ENCODE results near the gene TPK1.
A peak's percentile ranks its signal among the peaks of the same experiment; 100 is the strongest.
"Not testable (repeated sequence)": the region's sequence is repeated elsewhere in the genome, so short reads cannot be mapped to it uniquely, and the experiment has no call there.

The TPK1 gene

DNA sequence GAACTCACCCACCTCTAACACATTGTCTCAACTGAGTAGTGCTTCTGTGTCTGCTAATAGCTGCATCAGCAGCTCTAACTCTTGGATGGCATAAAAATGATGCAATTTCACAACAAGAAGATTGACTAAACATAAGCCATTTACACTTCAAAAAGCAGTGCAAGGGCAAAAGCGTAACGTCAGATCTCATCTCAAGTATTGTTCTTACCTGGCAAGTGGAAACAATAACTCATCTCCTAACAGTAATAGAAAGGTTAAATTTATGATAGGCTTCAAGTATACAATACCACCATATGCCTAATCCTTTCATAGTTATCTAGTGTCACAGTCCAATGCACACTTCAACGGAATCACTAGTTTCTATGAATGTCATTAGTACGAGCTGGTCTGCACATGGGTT lies 14.8 kb downstream of the TPK1 start:
- DNase-seq: no peak

DNA sequence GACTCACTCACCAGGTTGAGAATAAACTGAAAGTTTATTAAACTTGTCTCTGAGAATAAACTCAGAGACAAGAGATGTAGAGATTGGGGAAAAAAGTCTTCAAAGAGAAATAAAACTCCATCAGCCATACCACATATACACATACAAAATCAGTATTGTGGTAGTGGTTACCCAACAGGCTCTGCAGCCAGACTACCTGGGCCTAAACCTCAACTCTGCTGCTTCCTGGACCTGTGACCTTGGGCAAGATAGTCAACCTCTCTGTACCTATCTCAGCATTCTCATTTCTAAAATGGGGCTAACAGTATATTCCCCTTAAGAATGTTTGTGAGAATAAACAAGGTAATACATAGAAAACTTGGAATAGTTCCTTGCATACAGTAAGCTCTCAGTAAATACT lies 15.3 kb downstream of the TPK1 start:
- DNase-seq: peak; percentile 46

DNA sequence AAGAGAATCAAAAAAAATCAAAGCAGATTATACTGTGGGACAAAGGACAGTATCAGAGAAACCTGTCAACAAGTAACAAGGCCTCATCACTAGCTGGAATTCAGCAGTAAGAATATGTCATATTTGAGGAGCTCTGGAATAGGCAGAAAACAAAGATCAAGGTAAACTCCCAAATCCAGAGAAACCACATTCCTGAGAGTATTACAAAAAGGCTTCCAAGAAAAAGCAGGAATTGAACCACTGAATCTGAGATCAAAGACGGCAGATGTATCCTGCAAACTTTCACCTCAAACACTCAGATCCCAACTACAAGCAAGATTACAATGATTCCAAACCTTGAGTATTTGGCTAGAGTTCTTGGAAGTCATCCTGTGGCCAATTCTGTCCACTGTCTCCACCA lies 16.3 kb downstream of the TPK1 start:
- DNase-seq: no peak

DNA sequence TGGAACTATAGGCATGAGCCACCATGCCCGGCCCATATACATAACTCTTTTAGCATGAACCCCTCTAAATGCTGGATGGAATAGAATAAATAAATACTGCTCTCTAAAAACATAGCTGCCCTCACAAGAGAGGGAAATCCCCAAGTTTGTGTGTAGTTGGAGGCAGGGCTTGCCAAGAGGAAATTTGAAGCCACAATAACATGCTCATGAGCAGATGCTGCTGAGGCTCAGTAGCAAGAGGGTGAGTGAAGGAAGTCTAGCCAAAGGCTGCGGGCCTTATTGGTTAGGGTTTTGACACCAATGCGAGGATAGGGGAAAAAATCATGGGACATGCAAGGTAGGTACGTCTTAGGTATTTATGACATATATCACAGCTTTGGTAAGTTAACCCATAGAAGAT lies 17.3 kb downstream of the TPK1 start:
- DNase-seq: peak; percentile 79

DNA sequence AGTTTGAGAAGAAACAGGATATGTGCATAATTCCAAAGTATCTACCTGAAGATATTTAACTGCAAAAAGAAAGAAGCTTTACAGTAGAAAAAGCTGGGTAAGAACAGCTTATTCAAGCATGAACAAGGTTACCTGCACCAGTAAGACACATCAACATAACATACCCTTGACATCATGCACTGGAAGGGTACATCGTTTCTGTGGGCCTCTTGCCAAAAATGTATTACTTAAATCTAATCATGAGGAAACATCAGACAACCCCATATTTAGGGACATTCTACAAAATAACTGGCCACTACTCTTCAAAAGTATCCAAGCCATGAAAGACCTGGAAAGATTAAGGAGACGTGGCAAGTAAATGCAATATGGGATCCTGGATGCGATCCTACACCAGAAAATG lies 18.9 kb downstream of the TPK1 start:
- no peak for DNase-seq

DNA sequence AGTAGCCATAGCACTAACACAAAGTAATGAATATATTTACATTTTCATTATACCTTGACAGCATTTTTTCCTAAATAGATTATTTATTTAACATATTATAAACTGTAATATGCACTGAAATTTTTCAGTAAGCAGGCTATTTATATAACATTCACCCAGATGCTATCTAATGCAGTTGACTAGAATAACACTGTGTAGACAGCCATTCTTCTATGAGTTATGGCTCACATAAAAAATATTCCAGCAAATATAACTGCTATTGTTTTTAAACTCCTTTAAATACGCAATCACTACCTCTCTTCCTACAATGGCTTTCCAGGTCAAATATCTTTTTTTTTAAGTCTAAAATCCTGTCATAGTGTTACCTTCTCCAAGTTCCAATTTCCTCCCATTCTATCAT lies 21.6 kb downstream of the TPK1 start:
- DNase-seq: no peak

DNA sequence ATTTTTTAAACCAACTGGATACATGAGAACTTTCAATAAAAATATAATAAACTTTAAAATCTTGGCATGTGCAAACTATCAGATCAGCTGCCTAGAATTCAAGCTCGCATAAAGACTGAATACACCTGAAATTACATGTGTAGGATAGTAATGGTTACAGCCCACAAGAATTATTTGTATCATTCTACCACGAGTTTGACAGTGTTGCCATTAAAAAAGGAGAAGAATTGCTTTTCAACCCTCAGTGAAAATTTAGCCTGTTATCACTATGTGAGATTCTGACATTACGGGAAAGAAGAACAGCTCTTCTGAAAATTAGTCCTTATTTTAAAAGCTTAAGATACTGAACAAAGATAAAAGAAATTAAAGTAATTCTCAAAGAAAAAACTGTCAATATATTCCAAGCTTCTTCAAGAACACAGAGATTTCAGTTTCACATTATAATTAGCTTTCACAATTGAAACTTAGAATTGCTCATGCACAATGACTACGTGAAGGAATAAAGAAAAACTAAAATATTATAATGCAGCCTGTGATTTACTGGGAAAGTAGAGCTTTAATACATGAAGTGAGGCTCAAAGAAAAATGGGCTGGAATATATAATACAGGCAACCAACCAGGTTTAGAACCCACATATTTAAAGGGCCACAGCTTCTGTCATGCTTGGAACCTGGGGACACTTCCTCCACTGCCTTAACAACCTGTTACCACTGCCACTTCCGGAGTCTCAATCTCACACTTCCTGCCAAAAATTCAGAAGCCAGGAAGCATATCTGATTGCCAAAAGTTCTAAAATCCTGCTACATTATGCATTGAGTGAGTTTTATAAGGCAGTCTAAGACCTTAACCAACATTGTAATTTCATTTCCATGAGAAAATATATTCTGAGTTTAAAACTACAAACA lies 23.2 kb downstream of the TPK1 start:
- DNase-seq: peak; percentile 71

DNA sequence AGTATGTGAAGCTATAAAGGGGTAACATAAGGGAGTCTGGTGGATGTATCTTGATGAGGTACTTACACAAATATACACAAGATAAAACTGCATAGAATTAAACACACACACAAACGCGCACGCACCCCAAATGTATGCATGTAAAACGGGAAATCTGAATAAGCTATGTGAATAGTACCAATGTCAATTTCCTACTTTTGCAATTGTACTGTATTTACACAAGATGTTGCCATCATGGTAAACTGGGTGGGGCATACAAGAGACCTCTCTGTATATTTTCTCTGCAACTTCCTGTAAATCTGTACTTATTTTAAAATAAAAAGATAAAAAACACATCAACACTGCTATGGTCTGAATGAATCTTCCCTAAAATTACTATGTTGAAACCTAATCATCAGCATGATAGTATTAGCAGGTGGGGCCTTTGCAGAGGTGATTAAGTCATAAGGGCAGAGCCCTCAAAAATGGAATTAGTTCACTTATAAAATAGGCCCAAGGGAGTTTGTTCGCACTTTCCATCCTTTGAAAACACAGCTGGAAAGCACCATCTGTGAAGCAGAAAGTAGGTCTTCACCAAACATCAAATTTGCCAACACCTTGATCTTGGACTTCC lies 30.1 kb downstream of the TPK1 start:
- DNase-seq: no peak

DNA sequence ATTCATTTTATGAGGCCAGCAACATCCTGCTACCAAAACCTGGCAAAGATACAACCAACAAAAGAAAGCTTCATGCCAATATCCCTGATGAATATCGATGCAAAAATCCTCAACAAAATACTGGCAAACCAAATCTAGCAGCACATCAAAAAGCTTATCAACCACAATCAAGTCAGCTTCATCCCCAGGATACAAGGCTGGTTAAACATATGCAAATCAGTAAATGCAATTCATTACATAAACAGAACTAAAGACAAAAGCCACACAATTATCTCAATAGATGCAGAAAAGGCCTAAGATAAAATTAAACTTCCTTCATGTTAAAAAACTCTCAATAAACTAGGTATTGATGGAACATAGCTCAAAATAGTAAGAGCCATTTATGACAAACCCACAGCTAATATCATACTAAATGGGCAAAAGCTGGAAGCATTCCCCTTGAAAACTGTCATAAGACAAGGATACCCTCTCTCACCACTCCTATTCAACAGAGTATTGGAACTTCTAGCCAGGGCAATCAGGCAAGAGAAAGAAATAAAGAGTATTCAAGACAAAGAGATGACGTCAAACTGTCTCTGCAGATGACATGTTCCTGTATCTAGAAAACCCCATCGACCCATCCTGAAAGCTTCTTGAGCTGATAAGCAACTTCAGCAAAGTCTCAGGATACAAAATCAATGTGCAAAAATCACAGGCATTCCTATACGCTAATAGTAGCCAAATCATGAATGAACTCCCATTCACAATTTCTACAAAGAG lies 35.0 kb downstream of the TPK1 start:
- not testable (repeated sequence) for DNase-seq

DNA sequence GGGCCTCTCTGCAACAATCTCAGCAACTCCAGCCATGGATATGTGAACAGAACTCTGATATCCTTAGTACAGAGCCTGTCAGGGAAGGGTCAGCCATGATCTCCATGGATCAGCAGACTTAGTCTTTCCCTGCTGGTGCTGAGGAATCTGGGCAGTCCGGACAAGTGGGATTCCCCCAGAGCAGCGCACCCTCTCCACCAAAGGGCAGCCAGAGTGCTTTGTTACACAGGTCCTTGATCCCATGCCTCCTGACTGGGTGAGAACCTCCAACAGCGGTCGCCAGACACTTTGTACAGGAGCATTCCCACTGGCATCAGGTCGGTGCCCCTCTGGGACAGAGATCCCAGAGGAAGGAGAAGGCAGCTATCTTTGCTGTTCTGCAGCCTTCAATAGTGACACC lies 38.9 kb downstream of the TPK1 start:
- DNase-seq: no peak

DNA sequence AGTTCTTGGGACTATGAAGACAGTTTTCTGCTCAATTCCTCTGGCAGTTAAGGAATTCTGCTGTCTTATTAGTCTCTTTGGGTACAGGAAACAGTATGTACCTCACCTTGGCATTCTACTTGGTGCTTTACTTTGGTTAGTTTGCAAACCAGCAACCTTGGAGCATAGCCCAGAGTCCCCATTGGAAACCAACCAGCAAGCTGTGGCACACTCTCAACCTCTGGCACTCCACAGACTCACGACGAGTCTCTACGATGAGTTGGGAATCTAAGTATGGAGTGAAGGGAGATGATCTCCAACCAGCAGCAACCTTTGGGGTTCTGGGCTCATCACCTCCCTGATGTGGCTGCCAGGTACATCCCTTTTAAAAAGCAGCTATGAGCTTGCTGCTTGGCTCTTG lies 43.8 kb downstream of the TPK1 start:
- no peak for DNase-seq

DNA sequence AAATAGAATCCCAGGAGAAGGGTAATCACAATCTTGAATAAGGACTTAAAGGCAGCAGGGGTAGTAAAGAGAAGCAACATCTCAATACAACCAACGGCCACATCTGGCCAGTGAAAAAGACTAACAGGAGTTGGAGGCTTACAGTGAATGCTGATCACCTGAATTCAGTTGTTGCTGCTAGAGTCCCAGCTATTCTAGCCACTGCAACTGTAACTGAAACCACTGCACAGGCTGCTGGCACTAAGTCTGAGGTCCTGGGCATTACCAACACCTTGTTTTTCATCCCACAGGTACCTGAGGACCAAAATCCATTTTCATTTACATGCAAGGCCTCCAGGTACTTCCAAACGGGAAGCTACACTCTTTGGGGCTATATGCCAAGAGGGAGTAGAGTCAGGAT lies 44.4 kb downstream of the TPK1 start:
- DNase-seq: no peak

DNA sequence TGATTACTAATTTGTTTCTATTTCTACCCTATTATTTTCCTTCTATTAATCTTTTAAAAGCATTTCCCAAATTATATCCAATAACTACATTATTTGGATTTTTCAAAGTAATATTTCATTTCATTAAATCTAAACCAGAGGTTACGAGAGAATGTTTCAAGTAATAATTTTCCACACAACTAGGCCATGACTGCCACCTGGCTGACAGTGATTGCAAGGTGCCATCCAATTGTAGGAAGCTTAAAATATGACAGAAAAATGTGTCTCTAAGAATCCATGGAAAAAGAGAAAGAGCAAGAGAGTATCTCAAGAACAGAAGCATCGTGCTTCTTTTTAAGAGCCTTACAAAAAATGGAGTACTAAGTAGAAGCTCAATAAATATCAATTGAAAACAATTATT lies 48.7 kb downstream of the TPK1 start:
- no peak for DNase-seq

DNA sequence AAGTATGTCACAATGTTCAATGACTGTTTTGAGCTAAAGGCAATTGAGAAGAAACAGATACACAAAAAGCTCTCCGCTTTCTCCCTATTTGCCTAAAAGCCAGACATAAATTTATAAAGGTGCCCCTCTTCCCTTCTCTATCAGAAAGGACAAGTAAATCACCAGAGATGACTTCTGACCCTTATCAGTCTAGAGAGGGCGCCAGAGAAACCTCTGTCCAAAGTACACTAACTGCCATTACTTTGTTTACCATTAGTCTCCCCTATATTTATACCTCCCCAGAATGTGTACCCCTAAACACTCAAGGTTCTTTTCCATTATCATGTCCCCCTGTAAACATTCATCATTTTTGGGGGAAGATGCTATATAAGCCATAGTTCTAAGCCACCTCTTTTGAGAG lies 49.3 kb downstream of the TPK1 start:
- DNase-seq: peak; percentile 35

DNA sequence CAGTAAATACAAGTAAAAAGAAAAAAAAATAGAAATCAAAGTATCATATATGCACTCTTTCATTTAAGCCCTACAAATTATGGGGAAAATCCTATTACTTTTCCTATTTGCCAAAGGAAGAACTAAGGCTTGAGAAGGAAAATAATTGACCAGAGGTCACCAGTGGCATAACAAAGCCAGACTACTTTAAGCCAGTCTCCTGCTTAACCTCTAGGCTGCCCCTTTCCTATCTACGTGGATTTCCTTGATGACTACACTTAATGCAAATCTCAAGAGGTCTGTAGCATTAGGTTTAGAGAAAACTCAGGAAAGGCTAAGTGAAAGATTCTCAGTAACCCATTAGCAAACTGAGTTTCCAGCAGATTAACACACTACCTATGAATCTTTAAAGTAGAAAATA lies 49.8 kb downstream of the TPK1 start:
- no peak for DNase-seq

DNA sequence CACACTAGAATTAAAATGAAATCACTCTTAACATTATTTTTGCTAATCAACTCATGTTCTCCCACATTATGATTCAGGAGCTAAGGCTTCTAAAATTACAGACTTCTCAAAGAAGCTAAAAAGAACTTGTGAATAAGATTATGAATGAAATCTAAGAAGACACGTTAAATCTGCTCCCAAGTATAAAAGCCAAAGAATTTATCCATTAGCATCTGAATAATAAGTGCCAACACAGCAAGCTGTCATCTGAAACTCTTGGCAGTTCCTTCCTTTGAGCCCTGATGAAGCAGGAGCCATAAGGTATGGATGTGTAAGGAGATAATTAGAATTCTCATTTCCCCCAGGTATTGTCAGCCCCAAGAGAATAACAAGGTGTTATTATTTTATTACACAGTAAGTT lies 50.3 kb downstream of the TPK1 start:
- no peak for DNase-seq

DNA sequence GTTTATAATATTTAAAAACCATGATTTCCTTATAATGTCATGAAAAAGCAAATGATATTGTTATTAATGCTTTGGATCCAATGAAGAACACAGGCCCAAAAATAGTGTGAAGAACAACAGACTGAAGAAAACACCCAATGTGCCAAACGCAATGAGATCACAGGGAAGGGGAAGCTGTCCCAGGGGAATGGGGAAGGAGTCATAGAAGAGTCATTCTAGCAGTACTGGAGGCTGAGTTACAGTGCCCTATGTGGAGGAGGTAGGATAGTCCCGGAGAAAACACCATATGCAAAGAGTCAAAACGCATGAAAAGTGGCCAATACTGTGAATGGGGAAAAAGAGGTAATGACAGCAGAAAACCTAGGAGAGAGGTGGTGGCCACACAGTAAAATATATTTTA lies 50.9 kb downstream of the TPK1 start:
- DNase-seq: no peak

DNA sequence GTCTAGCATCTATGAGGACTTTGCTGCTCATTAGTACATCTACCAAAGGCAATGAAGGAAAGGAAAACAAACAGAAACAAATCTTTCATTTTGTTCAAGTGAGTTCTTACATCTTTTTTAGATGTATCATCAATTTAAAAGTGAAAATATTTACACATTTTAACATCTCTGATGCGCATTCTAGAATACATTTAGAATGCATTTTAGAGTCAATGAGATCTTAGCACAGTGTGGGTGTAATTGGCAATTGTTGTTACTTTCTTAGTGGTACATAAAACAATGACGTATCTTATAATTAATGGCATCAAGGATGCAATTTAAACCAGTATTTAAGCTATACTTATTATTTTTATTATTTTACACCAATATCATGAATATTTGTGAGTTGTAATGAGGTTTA lies 51.4 kb downstream of the TPK1 start:
- DNase-seq: no peak

DNA sequence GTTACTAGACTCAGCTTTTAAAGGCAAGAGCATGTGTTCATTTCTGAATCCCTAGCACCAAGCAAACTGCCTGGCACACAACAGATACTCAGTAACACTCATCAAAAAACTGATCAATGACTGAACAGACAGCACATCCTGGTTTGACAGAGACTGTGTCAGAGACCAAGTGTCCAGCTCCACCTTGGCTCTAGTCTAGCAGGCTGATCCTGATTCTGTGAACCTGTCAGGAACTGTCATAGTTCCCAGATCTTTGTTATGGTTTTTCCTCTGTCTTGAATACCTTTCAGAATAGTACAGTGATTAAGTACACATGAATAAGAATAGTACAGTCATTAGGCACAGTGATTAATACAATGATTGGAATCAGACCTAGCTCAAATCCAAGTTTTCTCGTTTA lies 53.0 kb downstream of the TPK1 start:
- DNase-seq: no peak

DNA sequence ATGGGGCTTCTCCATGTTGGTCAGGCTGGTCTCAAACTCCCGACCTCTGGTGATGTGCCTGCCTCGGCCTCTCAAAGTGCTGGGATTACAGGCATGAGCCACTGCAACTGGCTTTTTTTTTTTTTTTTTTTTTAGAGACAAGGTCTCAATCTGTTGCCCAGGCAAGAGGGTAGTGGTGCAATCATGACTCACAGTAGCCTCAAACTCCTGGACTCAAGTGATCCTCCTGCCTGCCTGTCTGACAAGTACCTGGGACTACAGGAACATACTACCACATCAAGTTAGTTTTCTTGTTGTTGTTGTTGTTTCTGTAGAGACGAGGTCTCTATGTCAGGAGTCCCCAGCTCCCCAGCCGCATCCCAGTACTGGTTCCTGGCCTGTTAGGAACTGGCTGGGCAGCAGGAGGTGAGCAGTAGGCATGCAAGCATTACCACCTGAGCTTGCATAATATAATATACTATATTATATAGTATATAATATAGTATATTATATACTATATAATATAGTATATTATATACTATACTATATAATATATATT lies 55.7 kb downstream of the TPK1 start:
- no peak for DNase-seq

DNA sequence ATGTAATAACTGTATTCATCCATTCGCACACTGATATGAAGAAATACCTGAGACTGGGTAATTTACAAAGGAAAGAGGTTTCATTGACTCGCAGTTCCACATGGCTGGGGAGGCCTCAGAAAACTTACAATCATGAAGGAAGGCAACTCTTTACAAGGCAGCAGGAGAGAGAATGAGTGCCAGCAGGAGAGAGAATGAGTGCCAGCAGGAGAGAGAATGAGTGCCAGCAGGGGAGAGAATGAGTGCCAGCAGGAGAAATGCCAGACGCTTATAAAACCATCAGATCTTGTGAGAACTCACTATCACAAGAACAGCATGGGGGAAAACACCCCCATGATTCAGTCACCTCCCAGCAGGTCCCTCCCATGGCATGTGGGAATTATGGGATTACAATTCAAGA lies 58.0 kb downstream of the TPK1 start:
- DNase-seq: not testable (repeated sequence)

DNA sequence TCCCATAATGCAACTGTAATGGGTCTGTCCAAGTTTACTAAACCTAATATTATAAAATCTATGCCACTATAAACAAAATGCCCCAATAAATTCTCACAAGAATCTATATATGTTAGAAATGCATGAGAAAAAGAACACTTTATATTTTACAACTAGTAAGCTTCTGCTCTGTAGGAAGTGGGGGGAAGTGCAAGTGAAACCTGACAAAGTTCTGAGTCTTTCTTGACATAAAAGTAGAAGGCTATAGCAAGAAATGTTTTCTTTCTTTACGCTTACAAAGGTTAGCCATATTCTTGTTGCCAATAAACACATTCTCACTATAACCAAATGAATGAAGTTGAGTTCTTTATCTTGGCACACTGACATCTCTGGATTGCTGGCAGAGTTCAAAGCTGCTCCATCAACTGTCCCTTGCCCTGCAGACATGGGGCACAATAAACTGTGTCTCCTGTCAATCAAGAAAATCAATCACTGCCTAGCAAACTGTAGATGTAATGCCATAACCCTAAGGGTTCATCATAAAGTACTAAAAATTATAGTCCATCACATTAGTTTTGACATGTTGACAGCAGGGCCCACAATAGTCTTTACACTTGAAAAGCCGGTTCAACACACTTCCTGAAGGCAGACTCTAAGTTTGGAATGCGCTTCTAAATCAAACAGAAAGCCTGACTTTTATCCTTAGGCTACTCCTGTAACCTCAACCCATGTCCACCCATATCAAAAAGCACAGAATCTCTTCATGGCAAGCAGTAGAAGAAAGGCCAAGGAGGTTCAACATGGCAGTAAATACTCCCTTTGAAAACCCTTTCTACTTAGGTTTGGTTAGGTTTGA lies 58.6 kb downstream of the TPK1 start:
- DNase-seq: no peak

DNA sequence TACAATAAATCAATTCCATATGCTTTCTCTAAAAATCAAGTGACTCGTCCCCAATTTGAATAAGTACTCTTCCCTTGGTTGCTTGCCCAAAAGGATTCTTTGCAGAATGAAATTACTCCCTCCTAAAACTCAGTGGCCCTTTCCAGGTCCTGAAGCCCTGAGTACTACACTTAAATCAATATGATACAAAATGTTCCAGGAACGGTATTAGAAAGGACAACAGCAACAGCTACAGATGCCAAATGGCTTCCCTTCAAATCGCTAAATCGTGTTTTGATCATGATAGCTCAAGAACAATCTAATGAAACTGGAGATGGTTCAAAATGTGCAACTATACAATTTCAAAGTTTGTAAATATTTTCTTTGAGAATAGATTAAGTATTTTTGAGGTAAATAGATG lies 59.4 kb downstream of the TPK1 start:
- no peak for DNase-seq

All from CD4-positive, alpha-beta T cell treated with Interleukin-12 subunit alpha and Interleukin-12 subunit beta, for 1 hour (primary cell).